Keratinocyte (primary cell): ENCODE measurements around the gene HMGCR.

Experiments used
- CTCF ChIP-seq, 3 experiments: IDR thresholded peaks in 1 of 3; conservative IDR thresholded peaks in 1 of 3; optimal IDR thresholded peaks in 1 of 3; 2 replicates in 2 of 3; 3 replicates in 1 of 3; pipeline versions ENCODE3 to v1.5.1; 2011; ENCODE audit warnings: low read length in 3 of 3, mild to moderate bottlenecking in 3 of 3, moderate library complexity in 2 of 3, control low read depth in 1 of 3, inconsistent platforms in 1 of 3; ENCODE audit not compliant: insufficient read depth in 2 of 3; ENCODE audit errors: extremely low read depth in 1 of 3
- EZH2 ChIP-seq: IDR thresholded peaks from one replicate; pipeline ENCODE4 v1.6.1; 2012; ENCODE audit warnings: inconsistent platforms, mild to moderate bottlenecking, low read length, moderate library complexity

DNA sequence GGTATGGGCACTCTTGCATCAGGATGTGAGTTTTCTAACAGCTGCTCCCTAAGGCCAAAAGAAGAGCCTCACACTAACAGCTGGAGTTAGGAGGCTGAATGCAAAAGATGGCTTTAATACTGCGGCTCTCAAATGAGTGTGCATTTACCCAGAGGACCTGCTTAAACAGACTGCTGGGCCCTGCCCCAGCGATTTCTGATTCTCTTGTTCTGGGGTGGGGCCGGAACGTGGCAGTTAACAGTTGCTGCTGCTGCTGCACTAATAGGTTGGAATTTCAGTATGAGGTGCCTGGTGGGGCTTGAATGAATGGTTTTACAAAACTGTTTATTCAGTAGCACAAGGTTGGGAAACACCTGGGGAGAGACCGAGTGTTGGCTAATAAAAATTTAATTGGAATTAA lies 26.1 kb downstream of the HMGCR start:
- no peak for TF ChIP-seq CTCF (optimal IDR thresholded peaks at IDR 0.05 in 1 of 3, IDR thresholded peaks at IDR 0.05 in 1 of 3, conservative IDR thresholded peaks at IDR 0.05 in 1 of 3; ENCODE audit: extremely low read depth in 1 of 3, insufficient read depth in 2 of 3, low read length in 3 of 3)
- no peak for TF ChIP-seq EZH2
